ENCODE results near the gene TMEM179B.
"Not testable (repeated sequence)": the region's sequence is repeated elsewhere in the genome, so short reads cannot be mapped to it uniquely, and the experiment has no call there.

TMEM179B gene

DNA sequence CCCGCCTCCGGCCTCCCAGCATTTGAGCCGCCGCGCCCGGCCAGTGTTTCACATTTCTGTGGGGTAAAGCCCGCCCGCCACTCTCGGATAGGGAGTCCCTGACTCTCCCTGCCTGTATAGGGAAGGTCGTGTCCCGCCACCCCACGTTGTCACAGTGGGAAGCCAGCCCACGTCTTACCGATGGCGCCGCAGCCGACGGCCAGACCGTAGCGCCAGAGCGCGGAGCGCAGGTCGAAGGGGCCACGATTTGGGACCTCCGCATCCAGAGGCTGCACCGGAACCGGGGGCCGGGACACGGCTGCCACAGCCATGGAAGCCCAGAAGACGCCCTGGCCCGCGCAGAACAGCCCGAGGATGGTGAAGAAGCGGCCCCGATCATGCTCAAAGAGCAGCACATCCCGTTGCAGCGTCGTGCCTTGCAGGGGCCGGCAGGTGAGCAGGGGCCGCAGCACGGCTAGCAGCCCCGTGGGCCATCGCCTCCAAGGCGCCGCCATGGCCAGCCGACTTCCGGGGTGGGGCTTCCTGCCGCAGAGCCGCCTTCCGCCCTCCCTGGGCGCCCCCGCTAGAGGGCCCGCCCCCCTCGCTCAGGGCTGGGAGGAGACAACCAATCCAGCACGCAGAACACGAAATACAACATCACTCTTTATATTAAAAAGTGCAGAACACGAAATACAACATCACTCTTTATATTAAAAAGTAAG is 4.4 kb downstream of the TMEM179B start, which contains the start of gene TMEM223:
TSS of gene TMEM223 (minus strand) at position 506 of the 701 bp plus-strand sequence. CDS start at position 494, 12 bp downstream.
- peak; percentile 50 for DNase-seq

DNA sequence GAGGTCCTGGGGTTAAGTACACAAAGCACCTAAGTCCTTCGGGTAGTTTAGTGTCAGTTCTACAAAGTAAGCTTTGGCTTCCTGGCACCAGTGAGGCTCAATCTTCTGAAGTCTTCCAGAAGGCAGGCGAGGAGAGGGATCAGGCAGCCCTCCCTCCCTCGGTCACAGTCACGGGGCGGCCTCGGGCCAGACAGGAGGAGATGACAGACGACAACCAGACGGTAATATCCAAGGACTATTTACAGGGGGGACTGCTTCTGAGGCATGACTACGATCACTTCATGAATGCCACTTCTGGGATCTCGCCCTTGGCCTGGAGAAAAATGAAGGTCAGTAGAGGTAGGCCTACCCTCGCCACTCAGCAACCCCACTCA is 5.0 kb downstream of the TMEM179B start:
- DNase-seq, result no peak

DNA sequence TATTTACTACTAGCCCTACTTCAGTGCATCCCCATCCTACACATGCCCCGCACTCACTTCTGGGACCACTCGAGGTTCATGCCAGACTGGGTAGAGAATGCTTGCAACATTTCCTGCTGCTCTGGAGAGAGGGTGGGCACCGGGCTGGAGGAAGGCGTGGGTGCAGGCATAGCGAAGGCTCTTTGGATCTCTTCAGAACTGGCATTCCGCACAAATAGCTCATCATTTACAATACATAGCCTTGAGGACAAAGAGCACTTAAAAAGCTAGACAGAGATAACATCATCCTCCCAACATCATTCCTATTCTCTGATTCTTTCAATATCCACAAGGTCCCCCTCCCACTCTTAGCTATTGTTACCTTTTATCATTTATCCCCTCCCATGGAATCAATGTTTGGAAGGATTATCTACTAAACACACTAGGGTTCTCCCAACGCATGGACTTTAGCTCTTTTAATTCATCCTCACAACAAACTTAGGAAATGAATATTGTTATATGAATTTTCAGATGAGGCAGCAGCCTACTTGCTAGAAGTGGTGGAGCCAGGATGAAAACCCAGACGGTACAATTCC is 7.1 kb downstream of the TMEM179B start:
- no peak for DNase-seq

DNA sequence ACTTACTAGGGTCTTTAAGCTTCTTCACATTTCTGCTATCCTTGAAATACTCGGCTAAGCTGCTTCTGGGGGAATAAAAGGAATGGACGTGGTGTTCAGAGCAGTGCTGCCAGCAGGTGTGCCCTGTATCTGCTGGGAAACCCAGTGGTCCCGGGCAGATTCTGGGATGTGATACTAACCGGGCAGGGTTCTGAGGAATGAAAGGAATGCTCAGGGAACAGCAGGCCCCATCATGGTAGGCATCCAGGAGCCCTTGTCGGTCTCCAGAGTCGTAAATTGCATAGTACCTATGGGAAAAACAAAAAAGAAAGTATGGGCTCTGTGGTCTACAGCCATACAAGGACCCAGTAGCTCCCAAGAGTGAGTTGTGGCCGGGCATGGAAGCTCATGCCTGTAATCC is 9.1 kb downstream of the TMEM179B start:
- no peak for DNase-seq

DNA sequence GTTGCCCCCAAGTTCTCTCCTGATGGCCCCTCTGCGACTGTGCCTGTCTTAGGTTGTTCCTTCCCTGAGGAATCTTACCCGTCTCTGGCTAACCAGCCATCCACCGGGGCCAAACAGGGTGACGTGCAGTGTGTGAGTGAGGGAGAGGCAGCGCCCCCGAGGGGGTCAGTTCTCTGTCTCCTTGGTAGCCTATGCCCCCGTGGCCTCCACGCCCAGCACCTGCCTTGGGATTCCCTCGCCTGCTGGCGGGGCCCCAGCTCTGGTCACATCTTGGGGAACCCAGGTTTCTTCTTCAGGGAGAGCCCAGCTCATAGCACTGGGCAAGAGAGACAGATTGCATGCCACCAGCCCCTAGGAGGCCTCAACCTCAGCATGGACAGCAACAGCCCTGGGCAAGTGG is 12.3 kb downstream of the TMEM179B start:
- no peak for DNase-seq

DNA sequence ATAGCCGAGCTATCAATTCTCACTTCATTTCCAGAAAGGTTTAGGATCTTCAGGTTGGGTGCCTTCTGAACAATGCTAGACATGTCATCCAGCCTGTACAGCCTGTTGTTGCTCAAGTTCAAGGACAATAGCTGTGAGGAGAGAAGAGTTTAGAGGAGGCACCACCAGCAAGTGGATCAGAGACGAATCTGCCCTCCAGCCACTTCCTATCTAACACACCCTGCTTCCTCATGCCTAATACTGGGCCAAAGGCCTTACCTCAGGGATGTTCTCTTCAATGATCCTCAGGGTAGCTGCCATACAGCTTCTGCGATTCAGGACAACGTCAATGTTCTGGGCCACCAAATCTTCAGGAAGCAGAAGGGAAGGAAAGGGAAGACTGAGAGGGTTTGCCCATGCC is 13.9 kb downstream of the TMEM179B start:
- DNase-seq, result no peak

DNA sequence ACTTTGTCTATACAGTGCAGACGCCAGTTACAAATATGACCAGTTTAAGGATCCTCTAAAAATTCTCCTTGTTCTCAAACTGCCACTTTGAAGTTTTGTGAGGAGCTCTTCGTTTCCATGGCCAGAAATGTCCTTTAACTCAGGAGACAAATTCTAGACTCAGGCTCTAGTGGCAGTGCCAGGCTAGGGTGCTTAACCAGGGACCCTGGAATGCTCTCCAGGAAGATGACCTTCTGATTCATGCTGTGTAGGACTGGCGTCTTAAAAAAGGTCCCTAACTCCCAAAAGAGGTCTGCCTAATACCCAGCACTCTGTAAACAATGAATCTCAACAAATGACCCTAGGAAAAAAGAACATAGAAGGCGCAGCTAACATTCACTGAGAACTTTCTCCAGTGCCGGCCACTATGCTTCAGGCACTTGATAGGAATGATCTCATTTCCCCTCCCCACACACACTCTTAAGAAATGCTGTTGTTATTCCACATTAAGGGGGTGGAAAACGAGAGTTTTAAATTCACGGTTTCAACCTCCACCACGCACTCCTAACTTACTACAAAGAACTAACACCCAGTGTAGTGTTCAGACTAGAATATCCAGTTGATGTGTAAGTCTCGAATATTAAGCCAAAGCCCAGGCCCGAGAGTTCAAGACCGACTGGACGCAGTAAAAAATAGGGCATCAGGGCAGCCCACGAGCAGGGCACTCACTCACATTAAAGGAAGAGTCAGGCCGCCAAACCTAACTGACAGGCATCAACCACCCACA is 17.3 kb downstream of the TMEM179B start:
- DNase-seq, result no peak

DNA sequence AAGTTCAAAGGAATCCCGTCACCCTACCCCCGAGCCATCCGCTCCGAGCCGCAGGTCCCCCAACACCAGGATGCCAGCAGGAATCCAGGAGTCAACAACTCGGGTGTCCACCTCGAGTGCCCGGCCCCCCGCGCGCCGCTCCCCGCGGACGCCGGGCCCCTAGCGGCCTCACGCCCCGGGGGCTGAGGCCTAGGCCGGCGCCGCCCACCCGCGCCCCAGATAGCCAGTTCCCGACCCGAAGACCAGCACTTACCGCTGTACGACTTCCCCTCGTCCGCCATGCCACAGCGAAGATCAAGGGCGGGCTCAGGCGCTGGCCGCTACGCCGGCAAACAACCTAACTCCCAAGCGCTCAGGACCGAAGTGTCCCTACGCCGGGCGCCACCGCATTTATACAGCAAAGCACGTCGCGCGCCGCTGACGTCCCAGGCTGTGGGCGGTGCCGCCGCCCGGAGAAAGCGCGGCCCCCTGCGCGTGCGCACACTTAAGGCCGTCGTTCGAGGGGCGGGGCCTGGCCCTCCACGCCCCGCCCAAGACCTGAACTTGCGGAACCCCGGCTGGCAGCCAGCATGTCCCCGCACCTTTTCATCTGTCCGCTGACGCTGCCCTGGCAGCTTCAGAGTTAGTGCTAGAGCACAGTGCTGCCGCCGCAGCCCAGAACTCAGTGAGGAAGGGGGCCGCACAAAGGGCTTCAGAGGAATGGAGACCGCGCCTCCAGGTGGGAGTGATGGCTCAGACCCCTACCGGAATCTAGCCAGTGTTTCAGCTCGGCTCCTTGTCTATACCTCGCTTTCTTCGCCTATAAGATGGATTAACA is 18.1 kb downstream of the TMEM179B start, which contains the start of gene NXF1:
TSS of gene NXF1 (minus strand) at position 365 of the 817 bp plus-strand sequence. CDS start at position 281, 84 bp downstream.
- DNase-seq, result peak; percentile 79

DNA sequence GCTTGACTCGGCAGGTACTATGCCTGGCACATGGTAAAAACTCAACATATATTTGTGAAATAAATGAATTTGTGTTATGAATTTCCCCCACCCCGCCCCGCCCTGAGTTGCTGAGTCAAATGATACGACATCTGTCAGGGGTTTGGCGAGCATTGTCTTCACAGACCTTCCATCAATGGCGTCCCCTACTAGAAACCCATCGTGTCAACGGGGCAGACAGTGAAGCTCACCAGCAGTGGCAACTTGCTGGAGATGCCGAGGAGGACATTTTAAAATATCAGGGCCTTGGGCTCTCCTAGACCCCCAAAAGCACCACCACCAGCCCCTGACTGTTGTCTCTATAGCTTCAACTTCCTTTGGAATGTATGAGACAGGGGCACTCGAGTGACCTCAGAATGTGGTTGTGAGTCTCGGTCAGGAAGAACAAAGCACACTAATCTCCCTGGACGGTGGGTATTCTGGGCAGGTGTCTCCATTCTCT is 18.8 kb downstream of the TMEM179B start:
- no peak for DNase-seq

DNA sequence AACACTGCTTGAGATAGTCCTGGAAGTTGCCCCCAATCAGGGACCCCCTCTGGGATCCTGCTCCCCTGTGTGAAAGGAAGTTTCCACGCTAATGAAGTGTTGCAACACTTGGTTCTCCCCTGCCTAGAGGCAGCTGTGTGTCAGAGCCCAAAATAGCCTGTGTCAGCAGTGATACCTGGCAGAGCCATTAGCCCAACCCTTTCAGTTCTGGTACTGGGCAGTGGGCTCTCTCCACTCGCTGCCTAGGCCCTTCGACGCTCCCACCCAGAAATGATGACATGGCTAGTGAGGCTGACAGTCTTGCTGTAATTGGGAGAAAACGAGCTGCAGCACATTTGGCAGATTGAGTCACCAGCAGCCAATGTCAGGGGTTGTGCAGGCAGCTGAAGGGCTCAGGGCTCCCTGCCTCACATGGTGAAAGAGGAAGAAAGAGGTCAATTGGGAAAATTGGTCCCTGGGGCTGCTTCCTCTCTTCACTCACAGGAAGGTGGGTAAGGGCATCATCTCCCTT is 19.5 kb downstream of the TMEM179B start:
- no peak for DNase-seq

DNA sequence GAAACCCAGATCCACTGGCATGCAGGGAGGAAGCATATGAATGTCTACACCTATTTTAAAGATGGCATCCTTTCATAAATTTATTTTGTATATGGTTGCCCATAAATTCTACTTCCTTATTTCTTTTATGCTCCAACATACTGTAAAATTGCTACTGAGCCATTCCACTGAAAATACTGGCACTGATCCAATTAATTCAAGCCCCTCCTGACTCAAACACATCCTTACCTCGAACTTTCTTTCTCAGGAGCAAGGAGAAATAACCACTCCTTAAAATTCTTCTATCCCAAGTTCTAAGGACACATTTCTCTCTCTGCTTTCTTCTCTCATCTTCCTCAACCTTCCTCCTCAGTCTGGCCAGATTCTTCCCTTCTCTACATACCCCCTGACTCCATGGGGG is 23.5 kb downstream of the TMEM179B start:
- no peak for DNase-seq

DNA sequence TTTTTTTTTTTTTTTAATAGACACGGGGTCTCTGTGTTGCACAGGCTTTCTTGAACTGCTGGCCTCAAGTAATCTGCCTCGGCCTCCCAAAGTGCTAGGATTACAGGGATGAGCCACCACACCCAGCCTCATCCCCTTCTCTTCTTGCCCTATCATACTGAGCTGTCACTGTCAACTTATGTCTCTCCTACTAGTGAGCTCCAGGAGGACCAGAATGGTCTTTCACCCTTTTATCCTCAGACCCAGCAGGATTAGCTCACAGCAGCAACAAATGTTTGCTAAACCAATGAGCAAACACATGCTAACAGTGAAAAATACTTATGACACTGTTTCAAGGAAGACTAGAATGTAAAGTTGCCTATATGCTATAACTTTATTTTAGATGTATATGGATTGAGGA is 24.5 kb downstream of the TMEM179B start:
- no peak for DNase-seq

DNA sequence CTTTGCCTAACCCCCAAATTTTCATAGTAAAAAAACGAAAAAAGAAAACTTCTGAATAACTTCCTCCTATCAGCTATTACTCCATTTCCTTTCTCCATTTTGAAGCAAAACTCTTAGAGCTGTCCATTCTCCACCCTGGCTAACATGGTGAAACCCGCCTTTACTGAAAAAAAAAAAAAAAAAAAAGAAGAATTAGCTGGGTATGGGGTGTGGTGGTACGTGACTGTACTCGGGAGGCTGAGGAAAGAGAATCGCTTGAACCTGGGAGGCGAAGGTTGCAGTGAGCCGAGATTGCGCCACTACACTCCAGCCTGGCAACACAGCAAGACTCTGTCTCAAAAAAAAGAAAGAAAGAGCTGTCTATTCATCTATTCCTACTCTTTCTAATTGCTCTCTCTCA is 29.4 kb downstream of the TMEM179B start:
- no peak for DNase-seq

DNA sequence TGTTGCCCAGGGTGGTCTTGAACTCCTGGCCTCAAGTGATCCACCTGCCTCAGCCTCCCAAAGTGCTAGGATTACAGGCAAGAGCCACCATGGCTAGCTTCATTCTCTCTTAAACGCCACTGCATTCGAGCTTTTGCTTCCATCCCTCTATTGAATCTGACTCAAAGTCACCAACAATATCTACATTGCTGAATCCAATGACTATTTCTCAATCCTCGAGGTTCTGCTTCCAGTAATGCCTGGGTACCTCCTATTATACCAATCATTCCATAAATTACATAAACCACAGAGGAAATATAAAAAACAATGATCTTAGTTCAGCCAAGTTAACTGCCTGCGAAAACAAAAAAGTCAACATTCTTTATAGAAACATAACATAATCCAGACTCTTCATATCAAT is 29.9 kb downstream of the TMEM179B start:
- DNase-seq, result no peak

DNA sequence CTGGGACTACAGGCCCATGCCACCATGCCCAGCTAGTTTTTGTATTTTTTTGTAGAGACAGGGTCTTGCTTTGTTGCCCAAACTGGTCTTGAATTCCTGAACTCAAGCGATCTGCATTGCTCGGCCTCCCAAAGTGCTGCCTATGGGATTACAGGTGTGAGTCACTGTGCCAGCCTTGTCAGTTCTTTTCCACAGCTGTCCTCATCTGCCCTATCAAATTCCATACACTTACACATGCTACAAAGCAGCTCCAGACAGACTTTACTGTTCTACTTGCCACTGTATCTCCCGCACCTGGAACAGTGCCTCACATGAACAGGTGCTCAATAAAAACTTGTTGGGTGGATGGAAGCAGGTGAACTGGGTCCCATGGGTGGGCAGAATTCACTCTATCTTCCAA is 36.5 kb downstream of the TMEM179B start:
- DNase-seq, result no peak

DNA sequence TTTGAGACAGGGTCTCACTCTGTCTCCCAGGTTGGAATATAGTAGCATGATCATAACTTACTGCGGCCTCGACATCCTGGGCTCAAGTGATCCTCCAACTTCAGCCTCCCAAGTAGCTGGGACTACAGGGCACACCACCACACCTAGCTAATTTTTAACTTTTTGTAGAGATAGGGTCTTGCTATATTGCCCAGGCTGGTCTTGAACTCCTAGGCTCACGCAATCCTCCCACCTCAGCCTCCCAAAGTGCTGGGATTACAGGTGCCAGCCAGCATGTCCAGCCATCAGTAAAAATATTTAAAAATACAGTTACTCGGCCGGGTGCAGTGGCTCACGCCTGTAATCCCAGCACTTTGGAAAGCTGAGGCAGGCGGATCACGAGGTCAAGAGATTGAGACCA is 40.9 kb downstream of the TMEM179B start:
- not testable (repeated sequence) for DNase-seq

DNA sequence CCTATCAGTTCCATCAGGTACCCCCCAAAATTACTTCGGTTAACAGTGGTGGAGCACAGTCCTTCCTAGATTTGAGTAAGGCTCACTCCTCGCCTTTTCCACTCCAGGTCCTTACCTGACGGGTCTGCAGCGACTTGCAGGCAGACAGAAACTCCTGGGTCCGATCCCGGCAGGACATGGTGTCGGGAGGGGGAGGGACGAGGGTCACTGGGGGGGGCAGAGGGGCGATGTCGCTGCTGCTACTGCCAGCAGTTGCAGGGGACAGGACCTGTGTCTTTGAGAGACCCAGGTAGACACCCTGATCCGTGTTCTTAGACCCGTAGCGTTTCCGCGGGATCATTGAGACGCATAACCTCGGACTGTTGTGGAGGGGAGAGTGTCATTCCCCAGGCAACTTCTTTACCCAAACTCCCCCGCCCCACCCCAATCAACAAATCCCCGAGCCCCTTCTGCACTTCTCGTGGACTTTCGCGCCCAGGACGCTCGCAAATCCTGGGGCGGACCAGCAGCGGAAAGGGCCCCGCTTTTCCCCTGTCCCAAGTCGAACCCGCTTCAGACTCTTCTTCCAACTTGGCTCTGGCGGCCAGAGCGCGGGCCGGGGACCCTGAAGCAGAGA is 43.8 kb downstream of the TMEM179B start:
- no peak for DNase-seq

DNA sequence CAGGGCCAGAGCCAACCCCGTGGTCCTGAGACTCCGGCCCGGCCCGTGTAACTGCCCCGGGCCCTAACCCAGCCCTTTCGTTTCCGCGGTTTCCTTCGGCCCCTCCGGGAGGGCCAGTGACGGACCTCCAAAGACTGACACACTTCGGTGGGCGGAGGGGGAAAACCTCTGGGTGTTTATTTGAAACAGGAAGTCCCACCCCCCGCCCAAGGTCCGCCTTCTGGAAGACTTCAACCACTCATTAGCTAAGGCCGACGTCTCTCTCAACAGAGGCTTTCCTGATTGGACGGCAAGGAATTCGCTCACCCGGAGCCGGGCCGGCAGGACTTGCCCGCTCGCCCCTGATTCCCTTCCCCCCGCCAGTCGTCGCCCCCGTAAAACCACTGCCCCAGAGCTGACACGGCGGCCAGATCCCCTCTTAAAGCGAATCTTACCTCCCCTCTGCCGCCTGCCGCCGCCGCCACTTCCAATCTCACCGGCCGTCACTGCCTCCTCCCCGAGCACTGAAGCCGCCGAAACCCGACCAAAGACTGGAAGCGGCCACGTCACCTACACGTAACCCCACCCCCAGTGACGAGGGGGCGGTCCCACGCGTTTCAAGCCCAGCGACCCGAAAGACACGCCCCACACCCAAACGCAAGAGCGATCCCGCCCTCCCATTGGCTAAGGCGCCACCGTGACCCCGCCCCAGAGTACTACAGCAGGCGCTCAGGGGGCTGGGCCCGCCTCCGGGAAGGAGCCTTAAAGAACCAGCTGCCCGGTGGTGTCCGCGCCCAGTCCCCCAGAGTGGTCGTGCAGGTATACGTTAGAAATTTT is 44.5 kb downstream of the TMEM179B start, which contains the start of gene STX5:
TSS of gene STX5 (minus strand) at position 532 of the 816 bp plus-strand sequence. CDS start 808 bp downstream, outside the sequence.
- DNase-seq, result peak; percentile 92

DNA sequence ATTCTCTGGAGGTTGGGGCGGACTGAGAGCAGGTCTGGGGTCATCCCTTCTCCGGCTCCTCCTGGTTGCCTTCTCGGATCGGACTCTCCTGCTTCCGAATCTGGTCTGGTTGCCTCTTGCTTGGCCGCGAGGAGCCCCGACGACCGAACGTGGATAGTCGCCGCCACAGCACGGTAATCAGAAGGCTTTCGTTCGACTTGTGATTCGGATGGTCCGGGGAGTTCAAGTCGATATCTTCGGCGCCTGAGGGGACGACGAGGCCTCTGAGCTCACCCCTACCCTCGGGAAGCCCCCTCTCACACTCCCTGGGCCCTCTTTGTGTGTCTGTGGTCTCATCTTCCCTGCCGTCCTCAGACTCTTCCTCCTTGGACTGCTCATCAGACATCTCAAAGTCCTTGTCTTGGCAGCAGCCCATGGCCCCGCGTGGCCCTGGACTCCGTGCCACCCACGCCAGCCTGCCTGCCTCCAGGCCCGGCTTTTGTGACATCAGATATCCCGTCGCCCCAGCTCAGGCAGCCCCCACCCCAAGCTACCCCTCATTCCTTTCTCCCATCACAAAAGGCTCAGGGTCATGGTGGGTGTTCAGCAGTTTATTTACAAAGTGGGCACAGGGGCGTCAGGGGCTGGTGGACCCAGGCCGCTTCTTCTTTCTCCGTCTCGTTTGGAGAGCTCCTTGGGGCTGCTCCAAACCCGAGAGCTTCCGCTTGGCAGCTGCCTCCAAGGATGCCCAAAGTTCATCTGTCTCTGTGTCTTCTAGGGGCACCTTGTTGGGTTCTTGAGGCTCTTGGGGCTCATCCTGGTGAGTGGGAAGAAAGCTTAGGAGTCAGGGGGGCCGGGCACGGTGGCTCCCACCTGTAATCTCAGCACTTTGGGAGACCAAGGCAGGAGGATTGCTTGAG is 45.4 kb downstream of the TMEM179B start, which contains the start of gene TEX54:
TSS of gene TEX54 (minus strand) at position 506 of the 899 bp plus-strand sequence.
- no peak for DNase-seq

DNA sequence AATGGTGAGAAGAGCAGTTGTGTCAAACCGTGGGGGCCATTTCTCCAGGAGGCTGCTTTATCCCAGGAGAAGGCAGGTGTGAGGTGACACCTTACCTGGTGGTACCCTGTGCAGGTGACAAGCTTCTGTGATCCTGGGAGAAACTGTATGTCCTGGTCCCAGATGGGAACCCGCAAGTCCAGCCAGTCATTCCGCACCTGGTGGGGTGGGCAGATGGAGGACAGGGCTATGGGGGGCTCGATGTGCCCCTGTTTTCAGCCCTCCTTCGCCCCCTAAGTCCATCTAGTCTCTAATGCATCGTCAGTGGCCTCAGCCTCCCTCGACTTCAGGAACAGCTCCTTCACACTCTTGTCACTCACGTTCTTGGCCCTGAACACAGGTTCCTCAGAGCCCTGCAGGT is 48.1 kb downstream of the TMEM179B start:
- DNase-seq, result no peak
